Liver (tissue), 9 donors: Measurements from ENCODE around the gene FGB. TPM values are rescaled to one million over a fixed set of nuclear protein-coding genes. Genes with fewer than 3 reads are reported as not detected.
"Not testable (repeated sequence)": the region's sequence is repeated elsewhere in the genome, so short reads cannot be mapped to it uniquely, and the experiment has no call there.

ENCODE experiments used
- DNase-seq: peaks from one replicate; pipeline ENCODE4 v3.0.0-alpha.2; 2017; ENCODE audit warnings: low spot score
- H3K27ac ChIP-seq, 2 donors: one replicate each; pipeline ENCODE4 v1.7.0; 2013; ENCODE audit warnings: inconsistent platforms in 2 of 2, low read length in 2 of 2, control low read depth in 1 of 2, low read depth in 1 of 2, mild to moderate bottlenecking in 1 of 2
- H3K27me3 ChIP-seq, 4 donors: one replicate each; pipeline versions ENCODE4 v1.6.1 to v1.7.0; 2013; ENCODE audit warnings: low read length in 3 of 4, inconsistent platforms in 1 of 4, mild to moderate bottlenecking in 1 of 4, moderate library complexity in 1 of 4; ENCODE audit not compliant: control insufficient read depth in 4 of 4, insufficient read depth in 4 of 4
- H3K36me3 ChIP-seq, 4 donors: one replicate each; pipeline versions ENCODE4 v1.6.1 to v1.7.0; 2013; ENCODE audit warnings: low read length in 3 of 4, mild to moderate bottlenecking in 3 of 4, low read depth in 1 of 4, moderate library complexity in 1 of 4; ENCODE audit not compliant: control insufficient read depth in 4 of 4, insufficient read depth in 3 of 4
- H3K4me1 ChIP-seq, 4 donors: one replicate each; pipeline versions ENCODE4 v1.6.1 to v1.7.0; 2013; ENCODE audit warnings: low read length in 3 of 4, mild to moderate bottlenecking in 3 of 4, moderate library complexity in 1 of 4; ENCODE audit not compliant: control insufficient read depth in 4 of 4, insufficient read depth in 4 of 4
- H3K4me3 ChIP-seq, 3 donors: one replicate each; pipeline versions ENCODE4 v1.6.1 to v1.7.0; 2013; ENCODE audit warnings: low read length in 3 of 3, control low read depth in 1 of 3, low read depth in 1 of 3, mild to moderate bottlenecking in 1 of 3
- H3K9ac ChIP-seq, 2 donors: one replicate each; pipeline ENCODE4 v1.7.0; 2013; ENCODE audit warnings: low read length in 2 of 2, mild to moderate bottlenecking in 2 of 2, moderate library complexity in 2 of 2, control low read depth in 1 of 2, low read depth in 1 of 2
- H3K9me3 ChIP-seq, 4 donors: one replicate each; pipeline versions ENCODE4 v1.6.1 to v1.7.0; 2013; ENCODE audit warnings: low read length in 3 of 4; ENCODE audit not compliant: control insufficient read depth in 4 of 4
- ATF3 ChIP-seq: IDR thresholded peaks from 2 replicates; pipeline ENCODE4 v1.6.1; 2016; ENCODE audit warnings: antibody characterized with exemption
- CTCF ChIP-seq: fragments of 150-350 bp; IDR thresholded peaks from 2 replicates; pipeline ENCODE4 v1.5.1; 2017; ENCODE audit warnings: improper control_type of control experiment, low read depth, low read length; ENCODE audit not compliant: missing input control
- EGR1 ChIP-seq, 2 donors: IDR thresholded peaks; 2 replicates each; pipeline ENCODE4 v1.6.1; 2016 to 2018; ENCODE audit warnings: antibody characterized with exemption in 2 of 2, low read depth in 2 of 2
- FOXA1 ChIP-seq: IDR thresholded peaks from 2 replicates; pipeline ENCODE4 v1.6.1; 2016; ENCODE audit warnings: antibody characterized with exemption
- FOXA2 ChIP-seq: IDR thresholded peaks from 2 replicates; pipeline ENCODE4 v1.6.1; 2016; ENCODE audit warnings: antibody characterized with exemption
- GABPA ChIP-seq, 2 donors: IDR thresholded peaks in 1 of 2; conservative IDR thresholded peaks in 1 of 2; 2 replicates each; pipeline ENCODE4 v1.6.1; 2016; ENCODE audit warnings: antibody characterized with exemption in 2 of 2, mild to moderate bottlenecking in 1 of 2, moderate library complexity in 1 of 2
- HNF4A ChIP-seq, 2 donors: conservative IDR thresholded peaks; 2 replicates each; pipeline ENCODE4 v1.6.1; 2016; ENCODE audit warnings: antibody characterized with exemption in 2 of 2, mild to moderate bottlenecking in 2 of 2
- HNF4G ChIP-seq: IDR thresholded peaks from 2 replicates; pipeline ENCODE4 v1.6.1; 2016; ENCODE audit warnings: antibody characterized with exemption
- JUND ChIP-seq, 2 donors: IDR thresholded peaks; 2 replicates each; pipeline ENCODE4 v1.6.1; 2016; ENCODE audit warnings: antibody characterized with exemption in 2 of 2
- MAX ChIP-seq: IDR thresholded peaks from 2 replicates; pipeline ENCODE4 v1.6.1; 2016; ENCODE audit warnings: antibody characterized with exemption
- NR2F2 ChIP-seq: IDR thresholded peaks from 2 replicates; pipeline ENCODE4 v1.6.1; 2016; ENCODE audit warnings: antibody characterized with exemption
- RAD21 ChIP-seq, 2 donors: IDR thresholded peaks; 2 replicates each; pipeline ENCODE4 v1.6.1; 2016; ENCODE audit warnings: antibody characterized with exemption in 2 of 2, mild to moderate bottlenecking in 2 of 2
- REST ChIP-seq: IDR thresholded peaks from 2 replicates; pipeline ENCODE4 v1.6.1; 2016; ENCODE audit warnings: antibody characterized with exemption, mild to moderate bottlenecking
- RXRA ChIP-seq, 2 donors: IDR thresholded peaks; 2 replicates each; pipeline ENCODE4 v1.6.1; 2017 to 2018; ENCODE audit warnings: antibody characterized with exemption in 2 of 2, mild to moderate bottlenecking in 1 of 2
- SP1 ChIP-seq: IDR thresholded peaks from 2 replicates; pipeline ENCODE4 v1.6.1; 2018; ENCODE audit warnings: antibody characterized with exemption, mild to moderate bottlenecking
- TAF1 ChIP-seq: conservative IDR thresholded peaks from 2 replicates; pipeline ENCODE4 v1.6.1; 2016; ENCODE audit warnings: antibody characterized with exemption, mild to moderate bottlenecking
- YY1 ChIP-seq: IDR thresholded peaks from 2 replicates; pipeline ENCODE4 v1.6.1; 2016; ENCODE audit warnings: antibody characterized with exemption, mild to moderate bottlenecking
- ZBTB33 ChIP-seq: IDR thresholded peaks from 2 replicates; pipeline ENCODE4 v1.6.1; 2016; ENCODE audit warnings: antibody characterized with exemption
- WGBS: extraction: QIAGEN DNeasy Blood & Tissue Kit; methylation state at CpG from one replicate; pipeline ENCODE4 v1.1.7; 2013; 5-methylcytosine and 5-hydroxymethylcytosine counted together
- polyA plus RNA-seq, 2 donors: library from polyadenylated mRNA; stranded (reverse) in 1 of 2; unstranded in 1 of 2; fragments of 200-250 nt in 1 of 2; fragments of >200 nt in 1 of 2; fragmentation: Nextera tagmentation in 1 of 2; extraction: Ambion mirVana in 1 of 2; gene quantifications; one replicate each; pipeline versions ENCODE4 v1.2.1 to v1.2.3, GENCODE V29; 2013 to 2015
- total RNA-seq, 2 donors: library from RNA; depleted of rRNA; stranded (reverse); fragments of >200 nt; gene quantifications; one replicate each; pipeline ENCODE4 v1.2.3, GENCODE V29; 2014
- donor health status: healthy.
- donor health status: healthy.
- donor health status: healthy.
- donor health status: healthy.
- donor health status: healthy.

The FGB gene
- total and polyA plus RNA-seq, 4 donors = 11,318 to 21,431 (median 15,382) TPM

GRCh38 chr4:154597281-154597680 is 34.5 kb downstream of the FGB start:
- WGBS = 53% methylated on average over 11 of the region's 11 CpGs
- H3K27me3 ChIP-seq, H3K9me3 ChIP-seq, DNase-seq, H3K9ac ChIP-seq, H3K36me3 ChIP-seq: not testable (repeated sequence)
- Histone ChIP-seq H3K27ac (peak overlapping the region; percentile 68 to 71), H3K4me1 (peaks cover 5 to 59% (median 48%) of the 10 kb centered on the region in 4 donors), H3K4me3 (peak overlapping the region in 1 of 3 donors; percentile 38)
- TF ChIP-seq RXRA (IDR thresholded peaks at IDR 0.05) = peak in 1 of 2 donors; percentile 10

- peak overlapping the region; percentile 17 to 38 (median 18) for H3K4me3 ChIP-seq
- peak overlapping the region in 1 of 2 donors; percentile 37 for H3K9ac ChIP-seq
- 31% methylated on average over 7 of the region's 7 CpGs for WGBS
- peaks cover 1 to 53% (median 40%) of the 10 kb centered on the region in 4 donors for H3K4me1 ChIP-seq
- peak overlapping the region; percentile 68 to 73 for H3K27ac ChIP-seq
- no peaks in the 10 kb centered on the region for H3K27me3 ChIP-seq
- H3K36me3 ChIP-seq = no peaks in the 10 kb centered on the region
- TF ChIP-seq JUND (IDR thresholded peaks at IDR 0.05) = peak; percentile 74 to 87
- peak; percentile 87 for TF ChIP-seq SP1
- peak; percentile 24 for TF ChIP-seq NR2F2
- no peak for TF ChIP-seq TAF1
- peak in 1 of 2 donors; percentile 24 for TF ChIP-seq EGR1 (IDR thresholded peaks at IDR 0.05; ENCODE audit: low read depth in 2 of 2)
- peak; percentile 50 for TF ChIP-seq FOXA1
- TF ChIP-seq REST = no peak
- peak in 1 of 2 donors; percentile 19 for TF ChIP-seq GABPA (IDR thresholded peaks at IDR 0.05 in 1 of 2, conservative IDR thresholded peaks at IDR 0.05 in 1 of 2)
- peak; percentile 87 to 91 for TF ChIP-seq HNF4A (conservative IDR thresholded peaks at IDR 0.05)
- peak; percentile 56 for TF ChIP-seq MAX
- no peak for TF ChIP-seq CTCF
- TF ChIP-seq FOXA2 = peak; percentile 90
- TF ChIP-seq ZBTB33 = peak; percentile 77
- peak; percentile 27 to 32 for TF ChIP-seq RAD21 (IDR thresholded peaks at IDR 0.05)
- peak; percentile 86 to 89 for TF ChIP-seq RXRA (IDR thresholded peaks at IDR 0.05)
- peak; percentile 12 for TF ChIP-seq ATF3
- peak; percentile 61 for TF ChIP-seq YY1
- TF ChIP-seq HNF4G = peak; percentile 80
- no peaks in the 10 kb centered on the region for H3K9me3 ChIP-seq
- DNase-seq = no peak
Observed at GRCh38 chr4:154597798-154598774, 35.3 kb downstream of the FGB start.
